ENCODE results near the gene ZNF423. TPM values are rescaled to one million over a fixed set of nuclear protein-coding genes. Genes with fewer than 3 reads are reported as not detected.
"Not testable (repeated sequence)": the region's sequence is repeated elsewhere in the genome, so short reads cannot be mapped to it uniquely, and the experiment has no call there.

ZNF423 gene
- total RNA-seq, 2 donors from 2014 or later: 4.7 to 7.3 TPM

- H3K9ac ChIP-seq (ENCODE audit: low read depth in 2 of 2, low read length in 2 of 2): no peak overlapping the region
- H3K36me3 ChIP-seq: no peaks in the 10 kb centered on the region
- no peak overlapping the region for H3K27ac ChIP-seq
- no peak for DNase-seq
- no peaks in the 10 kb centered on the region for H3K9me3 ChIP-seq
- H3K27me3 ChIP-seq: no peaks in the 10 kb centered on the region
- no peaks in the 10 kb centered on the region for H3K4me1 ChIP-seq
- no peak overlapping the region for H3K4me3 ChIP-seq
- TF ChIP-seq, protein P1, sequence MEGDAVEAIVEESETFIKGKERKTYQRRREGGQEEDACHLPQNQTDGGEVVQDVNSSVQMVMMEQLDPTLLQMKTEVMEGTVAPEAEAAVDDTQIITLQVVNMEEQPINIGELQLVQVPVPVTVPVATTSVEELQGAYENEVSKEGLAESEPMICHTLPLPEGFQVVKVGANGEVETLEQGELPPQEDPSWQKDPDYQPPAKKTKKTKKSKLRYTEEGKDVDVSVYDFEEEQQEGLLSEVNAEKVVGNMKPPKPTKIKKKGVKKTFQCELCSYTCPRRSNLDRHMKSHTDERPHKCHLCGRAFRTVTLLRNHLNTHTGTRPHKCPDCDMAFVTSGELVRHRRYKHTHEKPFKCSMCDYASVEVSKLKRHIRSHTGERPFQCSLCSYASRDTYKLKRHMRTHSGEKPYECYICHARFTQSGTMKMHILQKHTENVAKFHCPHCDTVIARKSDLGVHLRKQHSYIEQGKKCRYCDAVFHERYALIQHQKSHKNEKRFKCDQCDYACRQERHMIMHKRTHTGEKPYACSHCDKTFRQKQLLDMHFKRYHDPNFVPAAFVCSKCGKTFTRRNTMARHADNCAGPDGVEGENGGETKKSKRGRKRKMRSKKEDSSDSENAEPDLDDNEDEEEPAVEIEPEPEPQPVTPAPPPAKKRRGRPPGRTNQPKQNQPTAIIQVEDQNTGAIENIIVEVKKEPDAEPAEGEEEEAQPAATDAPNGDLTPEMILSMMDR (IDR thresholded peaks at IDR 0.05): no peak
- intact Hi-C loops (cut with DNase I): no loop called here
Observed at GRCh38 chr16:49513040-49513439, 342.9 kb downstream of the ZNF423 start.

DNA sequence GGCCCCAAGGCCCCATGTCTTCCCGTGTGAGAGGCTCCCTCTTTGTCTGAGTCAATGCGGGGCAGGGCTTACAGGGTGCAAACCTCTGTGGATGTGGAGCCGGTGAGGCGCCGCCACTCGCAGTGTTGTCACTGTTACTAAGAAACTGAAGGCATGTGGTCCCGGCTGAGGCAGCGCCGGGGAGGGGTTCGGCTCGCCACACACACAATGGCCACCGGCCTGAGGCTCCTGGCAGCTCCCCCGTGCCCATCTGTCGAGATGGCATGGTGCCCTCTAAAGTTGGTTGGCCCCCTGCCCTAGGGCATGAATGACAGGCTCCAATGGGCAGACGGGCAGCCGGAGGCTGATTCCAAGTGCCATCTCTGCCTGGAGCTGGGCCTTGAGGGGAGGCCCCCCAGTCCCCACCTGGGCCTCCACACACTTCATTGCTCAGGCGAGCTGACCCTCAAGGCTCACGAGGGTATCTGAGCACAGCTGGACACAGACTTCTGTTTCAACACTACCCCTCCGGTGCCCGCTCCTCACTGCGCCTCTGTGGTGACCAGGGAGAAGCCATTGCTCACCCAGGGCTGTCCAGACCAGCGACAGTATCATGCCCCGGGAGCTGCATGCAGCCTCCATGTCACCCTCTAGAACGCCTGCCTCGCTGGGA lies 345.1 kb downstream of the ZNF423 start:
- Histone ChIP-seq H3K9me3 (no peaks in the 10 kb centered on the region), H3K27ac (no peak overlapping the region), H3K27me3 (no peaks in the 10 kb centered on the region), H3K36me3 (no peaks in the 10 kb centered on the region), H3K9ac (ENCODE audit: low read depth in 2 of 2, low read length in 2 of 2) (no peak overlapping the region), H3K4me1 (no peaks in the 10 kb centered on the region), H3K4me3 (no peak overlapping the region)
- TF ChIP-seq, protein P1 (IDR thresholded peaks at IDR 0.05): no peak
- intact Hi-C loops (cut with DNase I): no loop called here
- DNase-seq: no peak

- no peaks in the 10 kb centered on the region for H3K36me3 ChIP-seq
- no peak overlapping the region for H3K27ac ChIP-seq
- intact Hi-C loops (cut with DNase I): no loop called here
- H3K27me3 ChIP-seq: no peaks in the 10 kb centered on the region
- H3K4me3 ChIP-seq: no peak overlapping the region
- TF ChIP-seq, protein P1 (IDR thresholded peaks at IDR 0.05): no peak
- no peak for DNase-seq
- H3K9ac ChIP-seq (ENCODE audit: low read depth in 2 of 2, low read length in 2 of 2): no peak overlapping the region
- H3K4me1 ChIP-seq: no peaks in the 10 kb centered on the region
- H3K9me3 ChIP-seq: no peaks in the 10 kb centered on the region
Observed at GRCh38 chr16:49510141-49510540, 345.8 kb downstream of the ZNF423 start.

GRCh38 chr16:49506058-49507013 lies 349.6 kb downstream of the ZNF423 start:
- H3K36me3 ChIP-seq; H3K27me3 ChIP-seq; DNase-seq; H3K4me1 ChIP-seq; H3K9ac ChIP-seq (ENCODE audit: low read depth in 2 of 2, low read length in 2 of 2); H3K4me3 ChIP-seq; H3K9me3 ChIP-seq; H3K27ac ChIP-seq; intact Hi-C loops (cut with DNase I): not testable (repeated sequence)

- Histone ChIP-seq H3K9me3 (no peaks in the 10 kb centered on the region), H3K27me3 (no peaks in the 10 kb centered on the region), H3K4me1 (no peaks in the 10 kb centered on the region), H3K4me3 (no peak overlapping the region), H3K36me3 (no peaks in the 10 kb centered on the region), H3K9ac (ENCODE audit: low read depth in 2 of 2, low read length in 2 of 2) (no peak overlapping the region), H3K27ac (no peak overlapping the region)
- TF ChIP-seq, protein P1 (IDR thresholded peaks at IDR 0.05): no peak
- DNase-seq: no peak
- intact Hi-C loops (cut with DNase I): no loop called here
Observed at GRCh38 chr16:49505556-49505955, 350.4 kb downstream of the ZNF423 start.

- Histone ChIP-seq H3K9me3 (no peaks in the 10 kb centered on the region), H3K4me3 (no peak overlapping the region), H3K27me3 (no peaks in the 10 kb centered on the region), H3K27ac (no peak overlapping the region), H3K4me1 (no peaks in the 10 kb centered on the region), H3K36me3 (no peaks in the 10 kb centered on the region), H3K9ac (ENCODE audit: low read depth in 2 of 2, low read length in 2 of 2) (no peak overlapping the region)
- DNase-seq: no peak
- intact Hi-C loops (cut with DNase I): no loop called here
- TF ChIP-seq, protein P1 (IDR thresholded peaks at IDR 0.05): no peak
Observed at GRCh38 chr16:49504626-49505025, 351.3 kb downstream of the ZNF423 start.
